Astrocyte of the hippocampus (primary cell): Measurements from ENCODE around the gene ZNF350.
"Not testable (repeated sequence)": the region's sequence is repeated elsewhere in the genome, so short reads cannot be mapped to it uniquely, and the experiment has no call there.

Experiments
- DNase-seq: peaks from one replicate; pipeline ENCODE4 v3.0.0; 2011; ENCODE audit warnings: low read depth, low spot score

The ZNF350 gene

DNA sequence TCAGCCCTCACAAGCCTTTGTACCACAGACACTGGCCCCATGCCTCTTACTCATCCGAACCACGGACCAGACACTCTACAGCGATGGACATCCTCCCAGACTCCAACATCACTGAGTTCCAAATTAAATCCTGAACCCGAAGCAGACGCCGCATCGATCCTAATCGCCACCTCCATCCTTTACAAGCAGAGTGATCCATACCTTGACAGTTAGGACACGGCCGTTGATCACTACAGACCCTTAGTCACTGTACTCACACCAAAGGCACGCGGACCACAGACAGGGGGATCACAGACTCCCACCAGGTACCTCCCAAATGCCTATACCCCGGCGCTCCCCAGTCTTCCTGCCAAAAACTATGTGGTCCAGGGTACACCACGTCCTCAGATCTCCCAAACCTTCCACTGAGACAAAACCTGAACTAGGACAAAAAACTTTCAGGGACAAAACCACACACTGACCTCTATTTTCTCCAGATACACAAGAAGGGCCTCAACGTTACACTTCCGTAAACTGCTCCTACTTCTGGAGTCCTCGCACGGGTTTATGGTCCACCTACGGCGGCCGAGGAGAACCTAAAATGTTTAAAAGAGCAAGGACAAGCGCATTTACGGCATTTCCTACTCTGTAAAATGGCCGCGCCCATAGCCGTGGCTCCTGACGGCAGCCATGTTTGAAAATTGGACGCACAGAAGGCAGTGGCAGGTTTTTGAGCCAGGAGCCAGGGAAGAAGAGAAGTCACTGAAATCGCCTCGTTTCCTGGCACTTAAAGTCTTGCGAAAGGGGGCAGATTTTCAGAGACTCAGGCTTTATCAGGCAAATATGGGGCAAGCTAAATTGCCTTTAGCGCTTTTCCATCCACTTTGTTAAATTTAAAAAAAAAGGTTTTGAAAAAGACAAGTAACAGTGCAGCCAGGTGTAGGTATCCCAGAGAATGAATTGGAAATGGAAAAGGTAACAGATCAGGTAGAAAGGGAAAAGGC is at the start of gene ZNF350:
Gene ZNF350, minus strand, starts transcription at position 532 of the 983 bp plus-strand sequence. CDS start 12,480 bp downstream, outside the sequence.
- DNase-seq = peak; percentile 97

DNA sequence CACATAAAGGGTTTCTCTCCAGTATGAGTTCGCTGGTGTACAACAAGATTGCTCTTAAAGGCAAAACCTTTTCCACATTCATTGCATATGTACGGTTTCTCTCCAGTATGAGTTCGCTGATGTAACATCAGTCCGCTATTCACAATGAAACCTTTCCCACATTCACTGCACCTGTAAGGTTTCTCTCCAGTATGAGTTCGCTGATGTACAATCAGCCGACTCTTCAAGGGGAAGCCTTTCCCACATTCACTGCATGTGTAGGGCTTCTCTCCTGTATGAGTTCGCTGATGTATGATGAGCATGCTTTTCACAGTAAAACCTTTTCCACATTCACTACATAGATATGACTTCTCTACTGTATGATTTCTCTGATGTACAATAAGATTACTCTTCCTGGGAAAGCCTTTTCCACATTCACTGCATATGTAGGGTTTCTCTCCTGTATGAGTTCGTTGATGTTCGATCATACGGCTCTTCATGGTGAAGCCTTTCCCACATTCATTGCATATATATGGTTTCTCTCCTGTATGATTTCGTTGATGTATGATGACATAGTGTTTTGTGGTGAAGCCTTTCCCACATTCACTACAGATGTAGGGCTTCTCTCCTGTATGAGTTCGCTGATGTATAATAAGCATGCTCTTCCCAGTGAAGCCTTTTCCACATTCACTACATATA is 47.5 kb upstream of the ZNF350 start:
- peak; percentile 5 for DNase-seq

DNA sequence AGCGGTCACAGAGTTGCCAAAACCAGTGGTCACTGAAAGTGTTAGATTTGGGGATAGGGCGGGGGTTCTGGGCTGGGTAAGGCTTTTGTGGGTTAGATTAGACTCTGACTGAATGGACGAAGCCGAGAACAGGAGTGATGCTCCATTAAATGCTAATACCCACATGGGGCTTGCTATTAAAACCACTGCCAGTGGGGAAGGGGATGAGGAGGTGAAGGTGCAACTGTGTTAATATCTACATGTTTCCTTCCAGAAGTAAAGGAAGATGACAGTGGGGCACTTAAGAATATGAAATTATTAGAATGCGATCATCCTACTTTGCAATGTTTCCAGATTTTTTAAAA is 42.1 kb upstream of the ZNF350 start:
- no peak for DNase-seq

DNA sequence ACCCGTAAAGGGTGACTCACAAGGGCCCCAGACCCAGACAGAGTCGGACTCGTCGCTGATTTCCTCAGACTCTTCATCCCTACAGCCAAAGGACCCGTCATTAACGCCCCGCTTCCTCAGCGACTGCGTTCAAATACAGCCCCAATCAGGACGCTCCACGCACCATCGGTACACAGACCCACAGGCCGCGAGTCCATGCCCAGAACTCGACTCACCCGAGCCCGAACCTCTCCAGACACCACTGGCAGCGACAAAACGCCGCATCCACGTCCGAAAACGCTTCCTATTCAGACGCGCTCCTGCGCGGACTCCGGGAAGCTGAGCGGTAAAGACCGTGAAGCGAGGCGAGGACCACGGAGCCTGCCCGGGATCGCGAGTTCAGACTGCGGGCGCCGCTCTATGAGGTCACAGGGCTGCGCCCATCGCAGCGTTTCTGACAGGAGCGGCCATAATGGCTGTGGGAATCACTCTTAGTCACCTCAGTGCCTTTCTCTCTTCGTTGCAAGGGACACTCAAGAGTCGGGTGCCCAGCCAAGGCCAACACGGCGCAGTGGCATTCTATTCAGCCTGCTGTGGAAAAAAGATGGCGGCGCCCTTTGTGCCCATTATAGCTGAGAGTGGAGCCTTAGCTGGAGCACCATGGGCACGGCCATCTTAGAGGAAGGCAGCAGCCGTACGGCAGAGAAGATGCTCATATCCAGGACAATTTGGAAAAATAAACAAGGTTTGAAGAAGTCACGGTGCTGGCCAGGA is 41.6 kb upstream of the ZNF350 start, which contains the start of gene ZNF614:
Gene ZNF614, minus strand, starts transcription at position 353 of the 753 bp plus-strand sequence. CDS start 2,634 bp downstream, outside the sequence.
- DNase-seq = peak; percentile 96

DNA sequence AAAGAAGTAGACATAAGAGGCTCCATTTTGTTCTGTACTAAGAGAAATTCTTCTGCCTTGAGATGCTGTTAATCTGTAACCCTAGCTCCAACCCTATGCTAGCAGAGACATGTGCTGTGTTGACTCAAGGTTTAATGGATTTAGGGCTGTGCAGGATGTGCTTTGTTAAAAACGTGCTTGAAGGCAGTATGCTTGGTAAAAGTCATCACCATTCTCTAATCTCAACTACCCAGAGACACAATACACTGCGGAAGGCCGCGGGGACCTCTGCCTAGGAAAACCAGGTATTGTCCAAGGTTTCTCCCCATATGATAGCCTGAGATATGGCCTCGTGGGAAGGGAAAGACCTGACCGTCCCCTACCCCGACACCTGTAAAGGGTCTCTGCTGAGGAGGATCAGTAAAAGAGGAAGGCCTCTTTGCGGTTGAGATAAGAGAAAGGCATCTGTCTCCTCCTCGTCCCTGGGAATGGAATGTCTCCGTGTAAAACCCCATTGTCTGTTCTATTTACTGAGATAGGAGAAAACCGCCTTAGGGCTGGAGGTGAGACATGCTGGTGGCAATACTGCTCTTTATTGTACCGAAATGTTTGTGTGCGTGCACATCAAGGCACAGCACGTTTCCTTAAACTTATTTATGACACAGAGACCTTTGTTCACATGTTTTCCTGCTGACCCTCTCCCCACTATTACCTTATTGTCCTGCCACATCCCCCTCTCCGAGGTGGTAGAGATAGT is 39.8 kb upstream of the ZNF350 start:
- DNase-seq = not testable (repeated sequence)

DNA sequence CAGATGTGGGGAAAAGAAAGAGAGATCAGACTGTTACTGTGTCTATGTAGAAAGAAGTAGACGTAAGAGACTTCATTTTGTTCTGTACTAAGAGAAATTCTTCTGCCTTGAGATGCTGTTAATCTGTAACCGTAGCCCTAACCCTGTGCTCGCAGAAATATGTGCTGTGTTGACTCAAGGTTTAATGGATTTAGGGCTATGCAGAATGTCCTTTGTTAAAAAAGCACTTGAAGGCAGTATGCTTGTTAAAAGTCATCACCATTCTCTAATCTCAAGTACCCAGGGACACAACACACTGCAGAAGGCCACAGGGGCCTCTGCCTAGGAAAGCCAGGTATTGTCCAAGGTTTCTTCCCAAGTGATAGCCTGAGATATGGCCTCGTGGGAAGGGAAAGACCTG is 37.8 kb upstream of the ZNF350 start:
- DNase-seq = not testable (repeated sequence)

DNA sequence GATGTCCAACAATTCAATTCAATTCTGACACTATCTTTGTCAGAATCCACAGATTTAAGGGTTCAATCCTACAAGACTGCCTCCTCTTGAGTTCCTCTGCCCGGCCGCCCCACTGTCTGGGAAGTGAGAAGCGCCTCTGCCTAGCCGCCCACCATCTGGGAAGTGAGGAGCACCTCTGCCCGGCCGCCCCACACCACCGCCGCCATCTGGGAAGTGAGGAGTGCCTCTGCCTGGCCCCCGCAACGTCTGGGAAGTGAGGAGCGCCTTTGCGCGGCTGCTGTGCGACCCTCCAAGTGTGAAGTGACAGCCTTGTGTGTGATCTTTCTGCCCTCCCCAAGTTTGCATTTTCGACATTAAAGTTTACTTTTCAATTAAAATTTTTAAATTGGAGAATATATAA is 35.6 kb upstream of the ZNF350 start:
- no peak for DNase-seq

DNA sequence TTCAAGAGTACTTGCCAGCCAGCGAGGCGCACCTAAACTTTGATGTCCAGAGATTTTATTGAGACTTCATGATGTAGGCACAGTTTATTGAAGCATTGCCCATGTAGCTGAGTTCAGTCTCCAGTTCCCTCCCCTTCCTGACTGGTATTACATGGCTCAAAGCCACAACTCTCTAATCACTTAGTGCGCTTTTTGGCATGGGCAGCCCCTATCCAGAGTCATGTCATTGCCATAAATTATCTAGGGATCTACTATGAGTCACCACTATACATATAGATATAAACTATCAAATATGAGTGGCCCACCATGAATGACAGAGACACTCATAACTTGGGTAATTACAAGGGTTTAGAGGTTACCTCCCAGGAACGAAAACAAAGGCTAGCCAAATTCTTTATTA is 33.9 kb upstream of the ZNF350 start:
- no peak for DNase-seq

DNA sequence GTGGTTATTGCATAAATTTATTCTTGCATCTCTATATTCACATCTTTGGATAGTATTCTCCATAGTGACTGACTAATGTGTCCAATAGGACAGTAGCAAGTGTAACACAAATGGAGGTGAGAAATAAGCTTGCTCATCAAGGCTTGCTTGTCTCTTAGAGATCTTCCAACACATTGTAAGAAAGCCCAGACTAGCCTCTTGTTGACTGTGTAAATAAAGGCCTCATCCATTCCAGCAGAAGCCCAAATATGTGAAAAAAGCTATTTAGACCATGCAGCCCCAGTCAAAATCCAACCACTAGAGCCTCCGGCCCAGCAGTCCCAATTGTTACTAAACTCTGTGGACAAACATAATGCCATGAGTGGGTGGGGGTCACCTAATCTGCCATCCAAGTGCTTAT is 24.0 kb upstream of the ZNF350 start:
- DNase-seq = no peak

DNA sequence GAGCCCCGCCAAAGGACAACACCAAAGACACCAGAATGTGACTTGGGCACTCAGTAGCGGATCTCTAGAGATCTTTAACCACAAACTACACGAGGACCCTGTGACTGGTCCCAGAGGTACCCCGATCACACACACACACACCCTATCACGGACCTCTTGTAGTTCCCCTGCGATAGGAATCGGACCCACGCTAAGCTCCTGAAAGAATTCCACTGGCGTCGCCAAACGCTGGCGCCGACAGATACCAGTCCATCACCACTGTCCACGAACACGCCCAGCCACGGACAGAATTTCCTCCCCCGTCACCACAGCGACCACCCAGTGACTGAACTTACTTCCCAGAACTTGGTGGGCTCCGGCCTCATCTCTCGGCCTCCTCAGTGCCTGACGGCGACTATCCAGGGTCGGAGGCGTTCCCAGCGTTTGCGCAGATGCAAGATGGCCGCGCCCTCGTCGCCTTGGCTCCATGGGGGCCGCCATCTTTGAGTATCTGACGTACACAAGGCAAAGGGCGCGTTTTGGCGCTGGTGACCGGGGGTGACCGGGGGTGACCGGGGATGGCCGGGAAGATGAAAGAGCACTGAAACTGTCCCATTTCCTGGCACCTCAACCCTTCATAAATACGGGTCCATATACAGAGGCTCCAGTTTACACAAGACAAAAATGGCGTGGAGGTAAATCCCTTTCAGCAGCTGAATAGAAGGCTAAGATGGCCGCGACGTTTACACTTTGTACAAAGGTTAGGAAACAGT is 21.3 kb upstream of the ZNF350 start, which contains the start of gene ZNF615:
Gene ZNF615, minus strand, starts transcription at position 406 of the 752 bp plus-strand sequence. CDS start 4,500 bp downstream, outside the sequence.
- DNase-seq = peak; percentile 95

DNA sequence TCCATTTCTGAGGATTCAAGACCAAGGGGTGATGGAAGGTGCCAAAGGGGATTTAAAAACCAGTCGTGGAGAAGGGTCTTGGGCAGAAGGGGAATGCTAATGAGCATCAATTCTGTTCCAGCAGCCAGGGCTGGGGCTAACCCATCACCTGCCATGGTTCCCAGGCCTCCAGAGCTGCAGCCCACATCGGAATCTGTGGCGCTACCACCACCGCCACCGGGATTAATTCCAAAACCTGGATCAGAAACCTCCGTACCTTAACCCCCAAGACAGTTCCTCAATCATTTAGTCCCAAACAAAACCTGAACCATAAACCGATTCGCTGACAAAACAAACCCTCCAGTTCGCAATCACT is 20.8 kb upstream of the ZNF350 start:
- DNase-seq = no peak

DNA sequence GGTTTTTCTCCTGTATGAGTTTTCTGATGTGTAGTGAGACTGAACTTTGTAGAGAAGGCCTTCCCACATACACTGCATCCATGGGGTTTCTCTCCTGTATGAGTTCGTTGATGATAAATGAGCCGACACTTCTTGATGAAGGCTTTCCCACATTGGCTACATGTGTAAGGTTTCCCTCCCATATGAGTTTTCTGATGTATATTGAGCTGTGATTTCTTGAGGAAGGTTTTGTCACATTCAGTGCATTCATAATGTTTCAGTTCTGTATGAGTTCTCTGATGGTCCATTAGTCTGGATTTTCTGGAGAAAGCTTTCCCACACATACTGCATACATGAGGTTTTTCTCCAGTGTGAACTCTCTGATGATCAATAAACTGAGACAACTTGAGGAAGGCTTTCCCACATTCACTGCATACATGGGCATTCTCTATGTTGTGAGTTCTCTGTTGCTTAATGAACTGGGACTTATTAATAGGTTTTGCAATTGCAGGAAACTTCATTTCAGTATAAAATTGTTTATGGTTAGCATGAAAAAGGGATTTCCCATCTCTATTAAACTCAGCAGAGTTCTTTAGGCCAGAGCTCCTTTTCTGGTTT is 7.5 kb upstream of the ZNF350 start:
- no peak for DNase-seq

DNA sequence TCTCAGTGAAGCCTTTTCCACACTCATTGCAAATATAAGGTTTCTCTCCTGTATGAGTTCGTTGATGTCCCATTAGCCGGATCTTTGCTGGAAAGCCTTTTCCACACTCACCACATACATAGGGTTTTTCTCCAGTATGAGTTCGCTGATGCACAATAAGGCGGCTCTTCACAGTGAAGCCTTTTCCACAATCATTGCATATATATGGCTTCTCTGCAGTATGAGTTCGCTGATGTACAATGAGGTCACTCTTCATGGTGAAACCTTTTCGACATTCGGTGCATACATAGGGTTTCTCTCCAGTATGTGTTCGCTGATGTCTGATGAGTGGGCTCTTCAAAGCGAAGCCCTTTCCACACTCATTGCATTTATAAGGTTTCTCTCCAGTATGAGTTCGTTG is 6.8 kb upstream of the ZNF350 start:
- no peak for DNase-seq

DNA sequence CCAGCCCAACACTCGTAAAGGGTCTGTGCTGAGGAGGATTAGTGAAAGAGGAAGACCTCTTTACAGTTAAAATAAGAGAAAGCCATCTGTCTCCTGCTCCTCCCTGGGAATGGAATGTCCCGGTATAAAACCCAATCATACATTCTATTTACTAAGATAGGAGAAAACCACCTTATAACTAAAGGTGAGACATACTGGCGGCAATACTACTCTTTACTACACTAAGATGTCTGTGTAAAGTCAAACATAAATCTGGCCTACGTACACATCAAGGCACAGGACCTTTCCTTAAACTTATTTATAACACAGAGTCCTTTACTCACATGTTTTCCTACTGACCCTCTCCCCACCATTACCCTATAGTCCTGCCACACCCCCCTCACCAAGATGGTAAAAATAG is 3.3 kb downstream of the ZNF350 start:
- DNase-seq = no peak

DNA sequence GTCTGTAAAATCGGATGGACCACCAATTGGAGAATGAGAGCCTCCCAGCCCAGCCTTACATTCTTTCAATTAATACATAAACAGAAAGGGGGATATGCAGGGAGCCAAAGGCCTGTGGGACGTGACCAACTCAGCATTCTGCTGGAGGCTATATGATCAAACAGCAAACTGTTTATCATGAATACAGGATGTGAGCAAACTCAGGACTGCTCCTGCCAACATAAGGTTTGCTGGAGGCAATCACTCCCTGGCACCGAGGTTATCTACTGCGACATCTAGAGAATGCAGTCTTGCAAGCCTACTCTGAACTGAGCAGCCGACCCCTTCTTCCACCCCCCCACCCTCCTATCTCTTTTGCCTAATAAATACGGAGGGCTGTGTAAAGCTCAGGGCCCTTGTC is 5.7 kb downstream of the ZNF350 start:
- not testable (repeated sequence) for DNase-seq

DNA sequence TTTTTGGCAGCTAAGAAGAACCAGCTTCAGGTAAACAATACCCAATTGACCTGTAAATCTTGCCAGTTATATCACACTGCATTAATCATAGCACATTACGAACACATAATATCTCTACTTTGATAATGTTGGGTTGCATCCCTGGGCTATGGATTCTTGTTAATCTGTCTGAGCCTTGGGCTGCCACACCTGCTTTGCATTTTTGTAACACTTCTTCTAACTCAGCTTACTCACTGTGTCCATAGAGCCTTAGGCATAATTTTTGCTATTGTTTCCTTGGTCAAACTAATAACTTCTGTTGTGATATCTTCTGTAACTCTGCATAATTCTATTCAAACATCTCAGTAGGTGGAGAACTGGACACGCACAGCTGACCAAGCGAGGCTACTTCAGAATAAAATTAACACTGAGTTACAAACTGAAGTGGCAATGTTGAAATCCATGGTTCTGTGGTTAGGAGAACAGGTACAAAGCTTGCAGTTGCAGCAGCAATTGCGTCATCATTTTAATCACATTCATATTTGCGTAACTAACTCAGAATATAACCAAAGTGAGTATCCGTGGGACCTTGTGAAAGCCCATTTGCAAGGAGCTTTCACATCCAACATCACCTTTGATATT is 6.4 kb downstream of the ZNF350 start:
- DNase-seq = no peak

DNA sequence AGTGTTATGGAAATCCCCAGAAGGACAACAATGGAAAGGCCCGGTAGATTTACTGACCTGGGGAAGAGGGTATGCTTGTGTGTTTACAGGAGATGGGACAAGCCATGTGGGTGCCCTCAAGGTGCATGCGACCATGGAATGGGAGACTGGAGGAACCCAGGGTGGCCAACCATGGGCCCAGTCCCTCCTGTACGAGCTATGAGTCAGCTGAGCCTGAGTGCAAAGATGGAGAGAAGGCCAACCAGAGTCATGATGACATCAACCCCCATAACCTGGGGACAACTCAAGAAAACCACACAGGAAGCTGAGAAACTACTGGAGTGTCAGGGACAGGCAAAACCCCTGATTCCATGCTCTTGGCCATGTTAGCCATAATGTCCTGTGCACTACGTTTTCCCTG is 7.8 kb downstream of the ZNF350 start:
- no peak for DNase-seq

DNA sequence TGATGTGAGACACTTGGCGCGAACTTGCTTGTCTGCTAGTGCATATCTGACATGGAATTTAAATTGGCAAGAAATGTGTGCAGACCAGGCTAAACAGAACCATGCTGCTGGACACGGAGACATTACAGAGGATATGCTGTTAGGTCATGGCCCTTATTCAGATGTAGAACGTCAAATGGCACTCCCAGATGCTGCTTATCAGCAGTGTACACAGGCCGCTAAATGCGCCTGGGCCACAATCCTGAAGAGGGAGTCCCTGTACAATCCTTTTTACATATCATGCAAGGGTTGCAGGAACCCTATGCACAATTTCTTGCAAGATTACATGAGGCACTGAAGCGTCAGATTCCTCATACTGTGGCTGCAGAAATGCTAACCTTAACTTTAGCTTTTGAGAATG is 9.3 kb downstream of the ZNF350 start:
- DNase-seq = no peak

DNA sequence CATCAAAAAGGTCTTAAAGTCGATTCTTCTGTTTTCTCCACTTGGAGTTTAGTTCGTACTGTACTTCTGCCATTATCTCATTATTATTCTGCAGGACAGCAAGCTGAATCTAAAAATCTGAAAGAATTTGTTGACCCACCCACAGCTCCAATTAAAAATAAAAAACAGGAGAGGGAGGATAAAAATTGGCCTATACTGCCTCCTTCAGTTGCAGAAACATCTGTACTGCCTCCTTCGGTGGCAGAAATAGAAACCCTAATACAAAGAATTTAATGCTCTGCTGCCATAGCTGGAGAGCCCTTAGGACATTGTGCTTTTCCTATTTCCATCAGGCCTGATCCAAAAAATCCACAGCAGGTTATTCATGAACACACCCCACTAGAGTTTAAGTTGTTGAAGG is 9.8 kb downstream of the ZNF350 start:
- no peak for DNase-seq

DNA sequence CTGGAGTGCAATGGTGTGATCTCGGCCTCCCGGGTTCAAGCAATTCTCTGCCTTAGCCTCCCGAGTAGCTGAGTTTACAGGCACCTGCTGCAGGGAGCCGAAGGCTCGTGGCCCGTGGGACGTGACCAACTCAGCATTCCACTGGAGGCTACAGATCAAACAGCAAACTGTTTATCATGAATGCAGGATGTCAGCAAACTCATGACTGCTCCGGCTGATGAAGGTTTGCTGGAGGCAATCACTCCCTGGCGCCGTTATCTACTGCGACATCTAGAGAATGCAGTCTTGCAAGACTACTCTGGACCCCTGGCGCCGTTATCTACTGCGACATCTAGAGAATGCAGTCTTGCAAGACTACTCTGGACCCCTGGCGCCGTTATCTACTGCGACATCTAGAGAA is 10.9 kb downstream of the ZNF350 start:
- DNase-seq = not testable (repeated sequence)
